GM20431 (cell line): Measurements from ENCODE around the gene FAM3A.

ENCODE experiments used
- in situ Hi-C: fragments of 300-500 bp; cut with MseI, MboI; formaldehyde crosslinking; loops from one replicate; pipeline ENCODE4 v1.15.0; 2020; ENCODE audit warnings: low sequenced_read_pairs; ENCODE audit not compliant: unreplicated experiment

FAM3A gene

GRCh38 chrX:154483325-154483724 is 32.7 kb downstream of the FAM3A start:
- in situ Hi-C loops = no loop called here

GRCh38 chrX:154482786-154483185 is 33.2 kb downstream of the FAM3A start:
- in situ Hi-C loops = no loop called here

GRCh38 chrX:154481911-154482601 is 34.0 kb downstream of the FAM3A start:
- in situ Hi-C loops = no loop called here

- in situ Hi-C loops = no loop called here
Measured at GRCh38 chrX:154481195-154481594, 34.8 kb downstream of the FAM3A start.

- in situ Hi-C loops = no loop called here
Measured at GRCh38 chrX:154478728-154479622, 37.1 kb downstream of the FAM3A start, which contains the start of gene LAGE3. Gene LAGE3 (minus strand): TSS chrX:154479281. CDS start chrX:154478915, 366 bp downstream.

- in situ Hi-C loops = no loop called here
Measured at GRCh38 chrX:154477891-154478477, 38.0 kb downstream of the FAM3A start.

- in situ Hi-C loops = no loop called here
Measured at GRCh38 chrX:154476821-154477220, 39.2 kb downstream of the FAM3A start.

GRCh38 chrX:154473683-154474082 is 42.3 kb downstream of the FAM3A start:
- in situ Hi-C loops = no loop called here

GRCh38 chrX:154472685-154473632 is 43.1 kb downstream of the FAM3A start:
- in situ Hi-C loops = no loop called here

GRCh38 chrX:154471839-154472684 is 44.0 kb downstream of the FAM3A start:
- in situ Hi-C loops = no loop called here

GRCh38 chrX:154470914-154471568 is 45.0 kb downstream of the FAM3A start:
- in situ Hi-C loops = no loop called here

GRCh38 chrX:154470434-154470833 is 45.6 kb downstream of the FAM3A start:
- in situ Hi-C loops = no loop called here

GRCh38 chrX:154469880-154470279 is 46.2 kb downstream of the FAM3A start:
- in situ Hi-C loops = no loop called here

- in situ Hi-C loops = no loop called here
Measured at GRCh38 chrX:154469114-154469513, 46.9 kb downstream of the FAM3A start.

- in situ Hi-C loops = no loop called here
Measured at GRCh38 chrX:154468217-154468616, 47.8 kb downstream of the FAM3A start.

- in situ Hi-C loops = no loop called here
Measured at GRCh38 chrX:154467556-154467955, 48.5 kb downstream of the FAM3A start.

- in situ Hi-C loops = no loop called here
Measured at GRCh38 chrX:154466907-154467306, 49.1 kb downstream of the FAM3A start.

GRCh38 chrX:154466036-154466435 is 50.0 kb downstream of the FAM3A start:
- in situ Hi-C loops = no loop called here
